K562 (cell line): ENCODE data around the gene TOP3A. TPM values are rescaled to one million over a fixed set of nuclear protein-coding genes. Genes with fewer than 3 reads are reported as not detected.

Experiments
- CREB1 ChIP-seq, 2 experiments: sonication (generic) in 1 of 2; formaldehyde crosslinking in 1 of 2; IDR thresholded peaks; 2 replicates each; pipeline versions ENCODE4 v1.6.1 to v1.8.0; 2012 to 2022; ENCODE audit warnings: inconsistent platforms in 1 of 2, mild to moderate bottlenecking in 1 of 2, missing genetic modification reagents in 1 of 2, moderate library complexity in 1 of 2
- KLF10 ChIP-seq: fragments of 250-450 bp; sonication (Bioruptor Pico); IDR thresholded peaks from 2 replicates; pipeline ENCODE4 v1.6.1; 2021; ENCODE audit warnings: matching md5 sums
- SMARCE1 ChIP-seq: fragments of 450-650 bp; IDR thresholded peaks from 2 replicates; pipeline ENCODE4 v1.7.1; 2016; ENCODE audit warnings: mild to moderate bottlenecking
- ZEB2 ChIP-seq: fragments of 450-650 bp; IDR thresholded peaks from 2 replicates; pipeline ENCODE4 v1.6.1; 2016
- ZNF134 ChIP-seq: fragments of 250-450 bp; sonication (Bioruptor Pico); conservative IDR thresholded peaks from 2 replicates; pipeline ENCODE4 v1.4.0; 2020
- polyA plus RNA-seq, 8 experiments: library from polyadenylated mRNA; depleted of rRNA in 4 of 8; stranded (reverse) in 5 of 8; unstranded in 3 of 8; fragments of >200 nt; fragmentation: Nextera tagmentation in 2 of 8; fragmentation: Illumina TruSeq in 1 of 8; extraction: Ambion mirVana in 2 of 8; extraction: Trizol in 1 of 8; gene quantifications; 2 replicates each; pipeline versions ENCODE4 v1.2.1 to v1.2.3, GENCODE V29; 2011 to 2014; ENCODE audit warnings: inconsistent platforms in 1 of 8, missing spikeins in 1 of 8
- total RNA-seq, 7 experiments: library from RNA; depleted of rRNA in 6 of 7; stranded (reverse); fragments of >200 nt in 6 of 7; fragmentation: Illumina TruSeq in 2 of 7; extraction: Trizol in 2 of 7; gene quantifications; 2 replicates each; pipeline versions ENCODE4 v1.2.1 to v1.2.3, GENCODE V29; 2011 to 2021; ENCODE audit warnings: low replicate concordance in 1 of 7
- TF ChIP-seq, protein P1 (sequence below), 2 experiments: fragments of 450-650 bp in 1 of 2; sonication (generic) in 1 of 2; formaldehyde crosslinking in 1 of 2; IDR thresholded peaks; 2 replicates each; pipeline versions ENCODE4 v1.7.1 to v1.9.0; 2016 to 2022; ENCODE audit warnings: inconsistent platforms in 1 of 2, mild to moderate bottlenecking in 1 of 2, missing genetic modification reagents in 1 of 2
- TF ChIP-seq, protein P2 (sequence below): fragments of 150-350 bp; conservative IDR thresholded peaks from 2 replicates; pipeline ENCODE4 v1.6.1; 2014; ENCODE audit warnings: low read length
- TF ChIP-seq, protein P3 (sequence below): fragments of 450-650 bp; IDR thresholded peaks from 2 replicates; pipeline ENCODE4 v1.6.1; 2016; ENCODE audit warnings: borderline replicate concordance
- TF ChIP-seq, protein P4 (sequence below), 3 experiments: fragments of 200-800 bp in 1 of 3; sonication (Bioruptor generic) in 1 of 3; sonication (generic) in 1 of 3; formaldehyde crosslinking in 1 of 3; IDR thresholded peaks; 2 replicates each; pipeline versions ENCODE4 v1.6.1 to v1.8.0; 2016 to 2022; ENCODE audit warnings: mild to moderate bottlenecking in 2 of 3, missing compliant biosample characterization in 2 of 3, missing genetic modification characterization in 2 of 3, missing genetic modification reagents in 1 of 3
- TF ChIP-seq, protein P5 (sequence below): fragments of 250-450 bp; sonication (Bioruptor Pico); IDR thresholded peaks from 2 replicates; pipeline ENCODE4 v1.9.0; 2021; ENCODE audit warnings: mild to moderate bottlenecking

The TOP3A gene
- total and polyA plus RNA-seq, 9 of the 15 experiments (the other 6 are each of a cell fraction or from before 2014, with no cell fraction given): 5.2 to 49.7 (median 24.7) TPM

DNA sequence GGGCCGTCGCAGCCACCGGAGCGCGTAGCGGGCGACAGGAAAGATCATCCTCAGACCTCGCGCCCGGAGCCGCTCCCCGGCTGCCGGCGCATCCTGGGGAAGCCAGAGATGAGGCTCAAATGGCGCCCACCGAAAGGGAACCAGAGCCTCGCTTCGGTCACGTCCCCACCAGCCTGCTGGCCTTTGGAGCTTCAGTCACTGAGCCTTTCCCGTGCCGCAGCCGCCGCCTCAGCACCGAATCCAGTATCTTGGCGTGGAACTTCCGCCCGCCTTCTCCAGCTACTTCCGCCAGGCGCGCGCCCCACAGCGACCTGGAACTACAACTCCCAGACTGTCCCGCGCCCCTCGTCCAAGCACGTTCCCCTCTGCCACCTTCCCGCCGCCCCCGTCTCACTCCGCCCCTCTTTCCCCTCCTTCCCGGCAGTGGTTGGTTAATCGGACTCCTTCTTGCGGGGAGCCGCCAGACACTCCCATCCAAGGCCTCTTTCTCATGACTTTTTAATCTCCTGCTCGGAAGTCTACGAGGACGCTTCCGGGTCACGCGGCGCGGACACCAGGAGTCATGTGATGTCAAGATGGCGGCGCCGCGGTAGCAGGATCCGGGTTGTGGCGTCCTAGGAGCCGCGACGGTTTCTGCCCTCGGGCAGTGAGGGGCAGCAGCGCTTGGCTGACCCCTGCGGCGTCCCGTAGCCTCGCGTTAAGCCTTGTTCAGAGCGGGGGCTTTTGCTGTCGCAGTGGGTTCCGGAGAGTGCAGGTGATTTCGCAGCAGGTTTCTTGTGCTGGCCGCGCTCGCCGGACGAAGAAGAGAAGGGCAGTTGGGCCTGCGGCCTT is at the start of gene TOP3A, which contains the start of gene SMCR8 (continued):
- TF ChIP-seq, protein P1, sequence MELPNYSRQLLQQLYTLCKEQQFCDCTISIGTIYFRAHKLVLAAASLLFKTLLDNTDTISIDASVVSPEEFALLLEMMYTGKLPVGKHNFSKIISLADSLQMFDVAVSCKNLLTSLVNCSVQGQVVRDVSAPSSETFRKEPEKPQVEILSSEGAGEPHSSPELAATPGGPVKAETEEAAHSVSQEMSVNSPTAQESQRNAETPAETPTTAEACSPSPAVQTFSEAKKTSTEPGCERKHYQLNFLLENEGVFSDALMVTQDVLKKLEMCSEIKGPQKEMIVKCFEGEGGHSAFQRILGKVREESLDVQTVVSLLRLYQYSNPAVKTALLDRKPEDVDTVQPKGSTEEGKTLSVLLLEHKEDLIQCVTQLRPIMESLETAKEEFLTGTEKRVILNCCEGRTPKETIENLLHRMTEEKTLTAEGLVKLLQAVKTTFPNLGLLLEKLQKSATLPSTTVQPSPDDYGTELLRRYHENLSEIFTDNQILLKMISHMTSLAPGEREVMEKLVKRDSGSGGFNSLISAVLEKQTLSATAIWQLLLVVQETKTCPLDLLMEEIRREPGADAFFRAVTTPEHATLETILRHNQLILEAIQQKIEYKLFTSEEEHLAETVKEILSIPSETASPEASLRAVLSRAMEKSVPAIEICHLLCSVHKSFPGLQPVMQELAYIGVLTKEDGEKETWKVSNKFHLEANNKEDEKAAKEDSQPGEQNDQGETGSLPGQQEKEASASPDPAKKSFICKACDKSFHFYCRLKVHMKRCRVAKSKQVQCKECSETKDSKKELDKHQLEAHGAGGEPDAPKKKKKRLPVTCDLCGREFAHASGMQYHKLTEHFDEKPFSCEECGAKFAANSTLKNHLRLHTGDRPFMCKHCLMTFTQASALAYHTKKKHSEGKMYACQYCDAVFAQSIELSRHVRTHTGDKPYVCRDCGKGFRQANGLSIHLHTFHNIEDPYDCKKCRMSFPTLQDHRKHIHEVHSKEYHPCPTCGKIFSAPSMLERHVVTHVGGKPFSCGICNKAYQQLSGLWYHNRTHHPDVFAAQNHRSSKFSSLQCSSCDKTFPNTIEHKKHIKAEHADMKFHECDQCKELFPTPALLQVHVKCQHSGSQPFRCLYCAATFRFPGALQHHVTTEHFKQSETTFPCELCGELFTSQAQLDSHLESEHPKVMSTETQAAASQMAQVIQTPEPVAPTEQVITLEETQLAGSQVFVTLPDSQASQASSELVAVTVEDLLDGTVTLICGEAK (IDR thresholded peaks at IDR 0.05): peak; percentile 94
- TF ChIP-seq, protein P1 (CRISPR knock-in tag; IDR thresholded peaks at IDR 0.05): no peak
- TF ChIP-seq CREB1 (IDR thresholded peaks at IDR 0.05) (peak; percentile 89), CREB1 (CRISPR knock-in tag; IDR thresholded peaks at IDR 0.05) (no peak; the same call in 1 of the 2 replicates), SMARCE1 (no peak), ZNF134 (no peak), ZEB2 (no peak), KLF10 (no peak)
- TF ChIP-seq, protein P2, sequence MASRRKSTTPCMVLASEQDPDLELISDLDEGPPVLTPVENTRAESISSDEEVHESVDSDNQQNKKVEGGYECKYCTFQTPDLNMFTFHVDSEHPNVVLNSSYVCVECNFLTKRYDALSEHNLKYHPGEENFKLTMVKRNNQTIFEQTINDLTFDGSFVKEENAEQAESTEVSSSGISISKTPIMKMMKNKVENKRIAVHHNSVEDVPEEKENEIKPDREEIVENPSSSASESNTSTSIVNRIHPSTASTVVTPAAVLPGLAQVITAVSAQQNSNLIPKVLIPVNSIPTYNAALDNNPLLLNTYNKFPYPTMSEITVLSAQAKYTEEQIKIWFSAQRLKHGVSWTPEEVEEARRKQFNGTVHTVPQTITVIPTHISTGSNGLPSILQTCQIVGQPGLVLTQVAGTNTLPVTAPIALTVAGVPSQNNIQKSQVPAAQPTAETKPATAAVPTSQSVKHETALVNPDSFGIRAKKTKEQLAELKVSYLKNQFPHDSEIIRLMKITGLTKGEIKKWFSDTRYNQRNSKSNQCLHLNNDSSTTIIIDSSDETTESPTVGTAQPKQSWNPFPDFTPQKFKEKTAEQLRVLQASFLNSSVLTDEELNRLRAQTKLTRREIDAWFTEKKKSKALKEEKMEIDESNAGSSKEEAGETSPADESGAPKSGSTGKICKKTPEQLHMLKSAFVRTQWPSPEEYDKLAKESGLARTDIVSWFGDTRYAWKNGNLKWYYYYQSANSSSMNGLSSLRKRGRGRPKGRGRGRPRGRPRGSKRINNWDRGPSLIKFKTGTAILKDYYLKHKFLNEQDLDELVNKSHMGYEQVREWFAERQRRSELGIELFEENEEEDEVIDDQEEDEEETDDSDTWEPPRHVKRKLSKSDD: no peak
- TF ChIP-seq, protein P3, sequence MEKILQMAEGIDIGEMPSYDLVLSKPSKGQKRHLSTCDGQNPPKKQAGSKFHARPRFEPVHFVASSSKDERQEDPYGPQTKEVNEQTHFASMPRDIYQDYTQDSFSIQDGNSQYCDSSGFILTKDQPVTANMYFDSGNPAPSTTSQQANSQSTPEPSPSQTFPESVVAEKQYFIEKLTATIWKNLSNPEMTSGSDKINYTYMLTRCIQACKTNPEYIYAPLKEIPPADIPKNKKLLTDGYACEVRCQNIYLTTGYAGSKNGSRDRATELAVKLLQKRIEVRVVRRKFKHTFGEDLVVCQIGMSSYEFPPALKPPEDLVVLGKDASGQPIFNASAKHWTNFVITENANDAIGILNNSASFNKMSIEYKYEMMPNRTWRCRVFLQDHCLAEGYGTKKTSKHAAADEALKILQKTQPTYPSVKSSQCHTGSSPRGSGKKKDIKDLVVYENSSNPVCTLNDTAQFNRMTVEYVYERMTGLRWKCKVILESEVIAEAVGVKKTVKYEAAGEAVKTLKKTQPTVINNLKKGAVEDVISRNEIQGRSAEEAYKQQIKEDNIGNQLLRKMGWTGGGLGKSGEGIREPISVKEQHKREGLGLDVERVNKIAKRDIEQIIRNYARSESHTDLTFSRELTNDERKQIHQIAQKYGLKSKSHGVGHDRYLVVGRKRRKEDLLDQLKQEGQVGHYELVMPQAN: peak; percentile 93
- TF ChIP-seq, protein P4, sequence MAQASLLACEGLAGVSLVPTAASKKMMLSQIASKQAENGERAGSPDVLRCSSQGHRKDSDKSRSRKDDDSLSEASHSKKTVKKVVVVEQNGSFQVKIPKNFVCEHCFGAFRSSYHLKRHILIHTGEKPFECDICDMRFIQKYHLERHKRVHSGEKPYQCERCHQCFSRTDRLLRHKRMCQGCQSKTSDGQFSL (CRISPR knock-in tag; IDR thresholded peaks at IDR 0.05): no peak
- TF ChIP-seq, protein P4 (tag; IDR thresholded peaks at IDR 0.05): no peak
- TF ChIP-seq, protein P5, sequence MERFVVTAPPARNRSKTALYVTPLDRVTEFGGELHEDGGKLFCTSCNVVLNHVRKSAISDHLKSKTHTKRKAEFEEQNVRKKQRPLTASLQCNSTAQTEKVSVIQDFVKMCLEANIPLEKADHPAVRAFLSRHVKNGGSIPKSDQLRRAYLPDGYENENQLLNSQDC (CRISPR knock-in tag): no peak
